GM19468 (cell line): ENCODE measurements around the gene EDEM2.
"Not testable (repeated sequence)": the region's sequence is repeated elsewhere in the genome, so short reads cannot be mapped to it uniquely, and the experiment has no call there.

ENCODE experiments used
- ATAC-seq: cut with Tn5 transposase; IDR thresholded peaks from one replicate; pipeline ENCODE4 v1.9.1; 2021; ENCODE audit warnings: mild to moderate bottlenecking, moderate library complexity, moderate number of reproducible peaks; ENCODE audit not compliant: unreplicated experiment; ENCODE audit errors: extremely low read depth

EDEM2 gene

GRCh38 chr20:35091816-35092523 lies 55.2 kb downstream of the EDEM2 start:
- no peak for ATAC-seq

- ATAC-seq, result no peak
These were observed 58.6 kb downstream of the EDEM2 start for GRCh38 chr20:35088231-35089145.

GRCh38 chr20:35087791-35088190 lies 59.3 kb downstream of the EDEM2 start:
- no peak for ATAC-seq

- no peak for ATAC-seq
These were observed 59.8 kb downstream of the EDEM2 start for GRCh38 chr20:35087355-35087754.

- no peak for ATAC-seq
These were observed 61.5 kb downstream of the EDEM2 start for GRCh38 chr20:35085477-35086225.

GRCh38 chr20:35084998-35085397 lies 62.1 kb downstream of the EDEM2 start:
- ATAC-seq, result no peak

- not testable (repeated sequence) for ATAC-seq
These were observed 66.8 kb downstream of the EDEM2 start for GRCh38 chr20:35080348-35080642.

- no peak for ATAC-seq
These were observed 67.4 kb downstream of the EDEM2 start for GRCh38 chr20:35079472-35080347.

- no peak for ATAC-seq
These were observed 69.3 kb downstream of the EDEM2 start for GRCh38 chr20:35077872-35078271.

- ATAC-seq, result no peak
These were observed 69.8 kb downstream of the EDEM2 start for GRCh38 chr20:35077341-35077740.

GRCh38 chr20:35071436-35072153 lies 75.5 kb downstream of the EDEM2 start:
- ATAC-seq, result not testable (repeated sequence)

- ATAC-seq, result no peak
These were observed 80.9 kb downstream of the EDEM2 start for GRCh38 chr20:35066194-35066593.
